ENCODE data around the gene BAIAP3.

Gene BAIAP3

DNA sequence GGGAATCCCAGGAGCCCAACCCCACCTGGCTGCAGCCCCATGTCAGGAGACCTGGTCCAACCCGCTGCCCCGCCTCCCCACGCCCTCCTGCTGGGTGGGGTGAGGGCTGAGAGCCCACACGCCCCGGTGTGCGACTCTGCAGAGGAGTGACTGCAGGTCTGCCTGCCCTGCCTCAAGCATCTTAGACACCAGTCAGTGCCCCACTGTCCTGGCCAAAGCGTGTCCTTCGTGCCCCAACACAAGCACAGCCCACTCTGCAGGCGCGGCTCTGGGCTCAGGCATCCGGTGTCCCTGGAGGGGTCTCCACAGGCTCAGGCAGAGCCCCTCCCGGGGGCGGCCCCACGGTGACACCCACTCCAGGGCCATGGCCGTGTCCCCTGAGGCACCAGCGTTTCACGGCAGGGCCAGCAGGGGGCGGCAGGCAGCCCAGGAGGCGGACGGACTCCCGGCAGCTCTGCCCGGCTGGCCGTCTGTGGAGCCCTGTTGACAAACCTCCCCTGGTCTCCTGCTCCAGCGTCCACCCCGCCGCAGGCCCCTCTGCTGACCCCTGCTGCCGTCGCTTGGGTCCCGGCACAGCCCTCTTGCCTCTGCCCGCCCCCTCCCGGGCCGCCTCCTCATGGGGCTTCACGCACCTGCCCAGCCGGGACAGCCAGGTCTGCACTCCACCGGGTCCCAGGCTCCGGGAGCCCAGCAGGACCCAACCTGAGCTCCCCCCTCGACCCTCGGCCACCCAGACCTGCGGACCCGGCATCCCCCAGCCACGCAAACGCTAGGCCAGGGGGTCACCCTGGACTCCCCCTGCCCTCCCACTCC is 32.6 kb upstream of the BAIAP3 start:
- DNase-seq (ENCODE audit: low read depth in 2 of 2): peak; percentile 59 to 67

DNA sequence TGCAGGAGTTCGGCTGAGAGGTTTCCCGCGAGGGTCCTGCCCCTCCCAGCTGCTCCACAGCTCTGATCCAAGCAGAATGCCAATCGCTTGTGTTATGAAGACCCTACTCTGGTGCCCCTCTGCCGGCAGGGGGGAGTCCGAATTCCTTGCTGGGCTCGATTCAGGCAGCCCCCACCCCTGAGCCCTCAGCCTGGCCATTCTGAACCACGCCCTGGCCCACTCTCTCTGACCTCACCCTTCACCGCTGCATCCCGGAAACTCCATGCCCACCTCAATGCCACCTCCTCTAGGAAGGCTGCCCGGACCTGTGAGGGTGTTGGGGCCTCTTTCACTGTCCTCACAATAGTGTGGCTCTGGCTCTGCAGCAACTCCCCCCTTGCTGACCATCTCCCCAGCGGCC is 31.9 kb upstream of the BAIAP3 start:
- no peak for DNase-seq (ENCODE audit: low read depth in 2 of 2)

DNA sequence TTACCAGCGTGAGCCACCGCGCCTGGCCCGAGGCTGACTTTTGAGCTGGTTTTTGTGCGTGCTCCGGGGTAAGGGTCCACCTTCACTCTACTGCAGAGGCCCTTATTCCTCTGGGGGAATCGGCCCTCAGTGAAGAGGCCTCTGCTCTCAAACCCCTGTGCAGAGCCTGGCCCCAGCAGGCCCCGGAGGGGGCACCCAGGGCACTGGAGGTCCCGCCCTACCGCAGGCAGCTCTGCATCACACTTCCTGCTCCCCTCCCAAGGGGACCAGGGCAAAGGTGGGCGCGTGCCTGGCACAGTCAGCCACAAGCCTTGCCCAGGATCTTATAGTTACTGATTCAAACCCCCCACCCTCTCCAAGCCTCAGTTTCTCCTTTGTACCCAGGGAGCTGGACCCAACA is 27.6 kb upstream of the BAIAP3 start:
- no peak for DNase-seq (ENCODE audit: low read depth in 2 of 2)

DNA sequence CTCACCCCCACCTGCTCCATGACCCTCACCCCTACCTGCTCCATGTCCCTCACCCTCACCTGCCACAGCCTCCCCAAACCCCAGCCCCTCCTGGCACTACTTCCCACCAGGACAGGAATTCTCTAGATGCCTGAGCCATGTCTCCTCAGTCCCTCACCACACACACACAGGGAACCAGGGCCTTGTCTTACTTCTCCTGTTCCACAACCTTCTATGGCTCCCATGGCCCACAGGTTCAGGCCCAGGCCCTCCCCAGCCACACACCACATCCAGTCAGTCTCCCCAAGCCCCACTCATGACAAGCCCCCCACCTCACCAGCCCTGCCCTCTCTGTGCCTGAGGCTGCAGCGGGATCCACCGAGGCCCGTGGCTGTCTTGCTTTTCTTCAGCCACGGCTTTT is 27.1 kb upstream of the BAIAP3 start:
- DNase-seq (ENCODE audit: low read depth in 2 of 2): no peak

DNA sequence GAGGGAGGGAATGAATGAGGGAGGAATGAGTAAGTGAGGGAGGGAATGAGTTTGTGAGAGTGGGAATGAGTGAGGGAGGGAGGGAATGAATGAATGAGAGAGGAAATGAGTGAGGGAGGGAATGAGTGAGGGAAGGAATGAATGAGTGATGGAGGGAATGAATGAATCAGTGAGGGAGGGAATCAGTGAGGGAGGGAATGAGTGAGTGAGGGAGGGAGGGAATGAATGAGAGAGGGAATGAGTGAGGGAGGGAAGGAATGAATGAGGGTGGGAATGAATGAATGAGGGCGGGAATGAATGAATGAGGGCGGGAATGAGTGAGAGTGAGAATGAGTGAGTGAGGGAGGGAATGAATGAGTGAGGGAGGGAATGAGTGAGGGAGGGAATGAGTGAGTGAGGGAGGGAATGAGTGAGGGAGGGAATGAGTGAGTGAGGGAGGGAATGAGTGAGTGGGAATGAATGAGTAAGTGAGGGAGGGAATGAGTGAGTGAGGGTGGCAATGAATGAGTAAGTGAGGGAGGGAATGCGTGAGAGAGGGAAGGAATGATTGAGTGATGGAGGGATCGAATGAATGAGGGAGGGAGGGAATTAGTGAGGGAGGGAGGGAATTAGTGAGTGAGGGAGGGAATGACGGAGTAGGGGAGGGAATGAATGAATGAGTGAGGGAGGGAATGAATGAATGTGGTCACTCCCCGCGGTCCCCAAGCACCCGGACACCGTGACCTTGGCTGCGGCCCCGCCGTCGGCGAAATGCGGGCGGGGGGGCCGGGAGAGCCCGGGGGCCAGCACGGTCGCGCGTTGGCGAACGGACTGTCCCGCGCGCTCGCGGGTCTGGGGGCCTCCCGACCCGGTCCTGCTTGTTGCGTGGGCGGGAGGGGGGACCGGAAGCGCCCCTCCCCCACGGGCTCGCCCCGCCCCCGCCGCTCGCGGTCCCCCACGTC is 25.1 kb upstream of the BAIAP3 start:
- no peak for DNase-seq (ENCODE audit: low read depth in 2 of 2)

DNA sequence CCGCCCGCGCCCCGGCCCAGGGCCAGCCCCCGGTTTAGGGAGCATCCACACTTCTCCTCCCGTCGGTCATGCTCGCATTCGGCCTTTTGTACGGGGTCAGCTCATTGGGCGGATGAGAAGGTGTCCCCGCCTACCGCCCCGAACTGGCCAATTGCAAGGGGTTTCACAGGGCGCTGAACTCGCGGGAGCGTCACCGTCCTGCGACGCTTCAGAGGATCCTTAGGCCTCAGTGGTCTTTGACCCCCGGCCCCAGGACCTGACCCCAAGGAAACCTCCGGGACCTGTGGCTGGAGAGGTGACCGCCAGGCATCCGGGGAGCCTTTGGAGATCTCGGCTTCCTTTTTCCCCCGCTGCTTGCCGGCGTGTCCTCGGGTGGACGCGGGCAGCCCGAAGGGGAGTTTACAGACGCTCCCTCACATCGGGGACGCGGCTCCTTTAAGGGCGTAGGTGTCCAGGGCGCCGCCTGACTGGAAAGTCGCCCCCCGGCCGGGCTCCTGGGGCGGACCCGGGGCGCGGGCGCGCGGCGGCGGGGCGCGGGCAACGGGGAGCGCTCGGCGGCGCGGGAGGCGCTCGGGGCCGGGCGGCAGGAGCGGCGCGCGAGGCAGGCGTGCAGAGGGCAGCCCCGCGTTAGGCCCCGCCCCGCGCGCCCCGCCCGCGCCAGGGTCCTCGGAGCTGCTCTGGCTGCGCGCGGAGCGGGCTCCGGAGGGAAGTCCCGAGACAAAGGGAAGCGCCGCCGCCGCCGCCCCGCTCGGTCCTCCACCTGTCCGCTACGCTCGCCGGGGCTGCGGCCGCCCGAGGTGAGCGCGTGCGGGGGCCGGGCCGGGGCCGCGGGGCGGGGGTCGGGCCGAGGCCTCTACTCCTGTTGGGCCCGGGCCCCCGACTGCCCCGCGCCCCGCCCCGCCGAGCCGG is 24.2 kb upstream of the BAIAP3 start, which contains the start of gene UBE2I:
UBE2I (plus strand) TSS at position 660 of the 909 bp plus-strand sequence. CDS start 4,395 bp downstream, outside the sequence.
- peak; percentile 92 for DNase-seq (ENCODE audit: low read depth in 2 of 2)

DNA sequence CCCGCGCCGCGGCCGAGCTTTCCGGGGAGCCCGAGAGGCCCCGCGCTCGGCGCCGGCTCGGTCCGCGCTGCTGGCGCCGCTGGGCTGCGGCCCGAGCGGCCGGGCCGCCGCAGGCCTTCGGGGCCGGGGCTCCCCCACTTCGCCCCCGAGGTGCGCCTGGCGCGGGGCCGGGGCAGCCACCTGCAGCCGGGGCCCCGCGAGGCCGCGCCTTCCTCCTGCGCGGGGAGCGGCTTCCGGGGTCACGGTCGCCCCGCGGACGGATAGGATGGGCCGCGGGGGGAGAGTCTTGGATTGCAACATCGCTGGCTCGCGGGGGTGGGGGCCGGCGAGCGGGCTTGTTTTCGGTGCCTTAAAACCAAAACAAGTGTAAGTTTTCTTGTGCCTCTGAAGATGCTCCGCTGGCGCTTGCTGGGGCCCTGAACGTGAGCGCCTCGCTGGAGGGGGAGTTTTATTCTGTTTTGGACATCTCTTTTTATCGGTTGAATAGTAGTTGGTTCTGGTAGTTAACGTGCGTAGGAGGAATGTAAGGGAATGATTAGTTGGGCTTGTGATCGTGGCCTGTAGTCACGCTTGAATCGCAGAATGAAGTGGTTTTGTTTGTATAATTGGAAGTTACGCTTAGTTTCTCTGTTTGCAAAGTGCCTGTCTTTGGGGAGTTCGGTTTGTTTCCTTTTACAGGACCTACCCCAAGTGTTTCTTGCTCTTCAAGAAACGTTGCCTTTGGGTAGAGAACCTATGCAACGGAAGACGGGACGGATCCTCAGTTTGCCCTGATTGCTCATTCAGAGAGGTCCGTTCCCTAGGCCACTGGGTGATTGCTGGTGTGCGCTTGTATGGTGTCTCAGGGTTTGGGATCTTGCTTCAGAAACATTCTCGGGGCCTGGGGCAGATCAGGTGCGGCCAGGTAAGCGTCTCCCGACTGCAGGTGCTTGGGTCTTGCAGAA is 23.3 kb upstream of the BAIAP3 start:
- peak; percentile 46 to 57 for DNase-seq (ENCODE audit: low read depth in 2 of 2)

DNA sequence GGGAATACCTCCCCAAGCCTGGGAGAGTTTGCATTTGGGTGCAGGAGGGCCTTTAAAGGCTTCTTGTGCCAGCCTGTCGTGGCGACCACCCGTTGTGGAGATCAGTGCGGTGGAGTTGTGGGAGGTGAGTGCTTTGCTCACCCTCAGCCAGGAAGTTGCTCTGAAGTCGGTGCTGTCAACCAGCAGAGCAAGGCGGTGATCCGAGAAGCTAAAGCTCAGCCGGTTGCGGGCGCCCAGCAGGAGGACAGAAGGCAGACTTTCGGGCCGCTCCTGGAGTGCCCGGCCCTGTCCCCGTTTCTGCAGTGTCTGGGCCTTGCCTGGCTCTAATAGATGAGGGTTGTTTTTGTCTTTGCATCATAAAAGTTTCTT is 22.6 kb upstream of the BAIAP3 start:
- DNase-seq (ENCODE audit: low read depth in 2 of 2): no peak

DNA sequence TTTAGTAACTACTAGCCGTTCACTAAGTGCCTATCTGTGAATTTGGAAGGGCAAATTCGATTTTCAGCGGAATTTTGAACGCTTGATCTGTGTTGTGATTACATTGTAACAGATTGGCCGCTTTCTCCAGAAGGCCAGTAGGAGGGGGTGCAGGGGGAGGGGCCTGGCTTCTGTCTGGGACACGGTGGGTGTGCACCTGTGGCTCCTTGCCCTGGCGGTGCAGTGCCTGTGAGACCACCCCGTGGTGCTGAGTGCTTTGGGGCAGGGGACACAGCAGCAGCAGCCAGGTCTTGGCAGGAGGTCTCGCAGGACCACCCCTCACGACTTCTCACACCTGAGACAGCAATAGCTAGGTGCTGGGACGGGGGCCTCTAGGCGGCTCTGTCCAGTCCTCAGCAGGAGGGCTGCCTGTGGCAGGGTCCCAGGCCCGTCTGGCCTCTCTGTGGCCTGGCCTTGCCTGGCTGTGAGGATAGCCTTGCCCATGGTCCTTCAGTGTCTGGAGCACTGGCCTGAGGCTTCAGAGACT is 22.2 kb upstream of the BAIAP3 start:
- DNase-seq (ENCODE audit: low read depth in 2 of 2): no peak

DNA sequence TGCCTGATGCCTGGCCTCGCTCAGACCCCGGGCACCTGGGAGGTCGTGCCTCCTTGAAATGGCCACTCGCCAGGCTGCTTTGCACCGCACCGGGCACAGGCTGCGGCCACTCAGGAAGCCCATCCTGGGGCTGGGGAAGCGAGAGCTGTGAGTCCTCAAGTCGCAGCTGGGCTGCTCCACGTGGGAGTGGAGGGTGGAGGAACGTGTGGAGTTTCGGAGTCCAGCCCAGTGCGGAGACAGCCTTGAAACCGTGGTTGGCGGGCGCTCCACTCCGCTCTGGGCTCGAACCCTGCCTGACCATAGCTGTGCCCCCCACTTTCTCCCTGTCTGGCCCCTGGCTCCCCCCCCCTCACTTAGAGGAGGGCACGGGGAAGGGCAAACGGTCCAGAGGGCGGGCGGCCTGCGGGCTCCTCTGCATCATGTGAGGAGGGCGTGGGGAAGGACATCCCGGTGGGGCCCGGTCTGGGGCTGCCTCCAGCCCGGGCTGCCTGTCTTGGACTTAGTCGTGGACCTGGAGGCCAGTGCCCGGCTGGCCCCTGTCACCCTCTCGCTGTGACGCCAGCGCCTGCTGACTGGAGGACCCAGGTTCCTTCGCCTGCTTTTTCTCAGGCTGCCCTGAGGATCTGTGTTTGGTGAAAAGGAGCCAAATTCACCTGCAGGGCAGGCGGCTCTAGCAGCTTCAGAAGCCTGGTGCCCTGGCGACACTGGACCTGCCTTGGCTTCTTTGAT is 21.5 kb upstream of the BAIAP3 start:
- no peak for DNase-seq (ENCODE audit: low read depth in 2 of 2)

DNA sequence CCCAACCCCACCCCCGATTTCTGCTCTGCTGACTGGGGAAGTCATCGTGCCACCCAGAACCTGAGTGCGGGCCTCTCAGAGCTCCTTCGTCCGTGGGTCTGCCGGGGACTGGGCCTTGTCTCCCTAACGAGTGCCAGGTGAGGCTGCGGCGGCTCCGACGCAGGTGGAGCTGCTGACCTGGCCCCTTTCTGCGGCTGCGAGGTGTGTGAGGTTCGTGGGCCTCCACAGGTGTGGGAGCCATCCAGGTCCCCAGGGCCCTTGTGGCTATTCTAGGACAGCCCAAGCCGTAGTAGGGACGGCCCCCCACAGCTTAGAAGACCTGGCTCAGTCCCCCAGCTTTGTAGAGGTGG is 21.0 kb upstream of the BAIAP3 start:
- DNase-seq (ENCODE audit: low read depth in 2 of 2): no peak

DNA sequence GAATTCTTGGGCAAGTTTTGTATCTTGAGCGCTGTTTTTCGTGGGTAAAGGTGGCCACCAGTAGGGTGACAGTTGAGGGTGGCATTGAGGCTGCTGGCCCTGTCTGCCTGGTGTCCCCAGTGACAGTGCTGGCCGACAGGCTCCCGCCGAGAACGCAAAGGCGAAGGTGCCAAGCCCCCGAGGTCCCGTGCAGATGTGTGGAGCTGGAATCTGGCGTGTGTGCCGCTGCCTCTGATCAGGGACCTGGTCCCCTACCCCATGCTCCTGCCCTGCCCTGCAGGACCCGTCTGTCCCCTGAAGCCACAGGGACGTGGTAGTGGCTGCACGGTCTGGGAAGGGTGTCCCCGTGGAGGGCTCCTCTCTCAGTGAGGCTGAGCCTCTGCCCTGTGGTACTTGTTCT is 20.5 kb upstream of the BAIAP3 start:
- no peak for DNase-seq (ENCODE audit: low read depth in 2 of 2)

DNA sequence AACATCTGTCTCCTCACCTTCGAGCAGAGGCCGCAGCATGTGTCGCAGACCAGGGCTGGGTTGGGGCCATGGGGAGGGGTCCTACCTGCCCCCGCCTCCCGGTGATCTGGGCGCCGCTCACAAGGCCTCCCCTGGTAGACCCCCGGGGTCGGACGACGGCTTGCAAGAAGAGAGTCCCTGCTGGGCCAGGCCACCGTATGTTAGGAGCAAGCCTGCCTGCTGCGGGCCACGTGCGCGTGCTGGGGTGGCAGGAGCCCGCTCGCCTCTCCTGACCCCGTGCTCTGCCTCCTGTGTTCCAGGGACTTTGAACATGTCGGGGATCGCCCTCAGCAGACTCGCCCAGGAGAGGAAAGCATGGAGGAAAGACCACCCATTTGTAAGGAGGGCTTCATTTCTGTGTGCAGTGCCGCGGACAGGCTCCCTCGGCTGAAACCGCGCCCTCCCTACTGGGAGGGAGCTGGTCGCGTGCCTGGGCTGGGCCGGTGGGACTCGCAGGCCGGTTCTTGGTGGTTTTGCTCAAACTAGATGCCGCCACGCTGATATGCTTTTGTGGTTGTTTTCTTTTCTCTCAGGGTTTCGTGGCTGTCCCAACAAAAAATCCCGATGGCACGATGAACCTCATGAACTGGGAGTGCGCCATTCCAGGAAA is 19.6 kb upstream of the BAIAP3 start:
- no peak for DNase-seq (ENCODE audit: low read depth in 2 of 2)

DNA sequence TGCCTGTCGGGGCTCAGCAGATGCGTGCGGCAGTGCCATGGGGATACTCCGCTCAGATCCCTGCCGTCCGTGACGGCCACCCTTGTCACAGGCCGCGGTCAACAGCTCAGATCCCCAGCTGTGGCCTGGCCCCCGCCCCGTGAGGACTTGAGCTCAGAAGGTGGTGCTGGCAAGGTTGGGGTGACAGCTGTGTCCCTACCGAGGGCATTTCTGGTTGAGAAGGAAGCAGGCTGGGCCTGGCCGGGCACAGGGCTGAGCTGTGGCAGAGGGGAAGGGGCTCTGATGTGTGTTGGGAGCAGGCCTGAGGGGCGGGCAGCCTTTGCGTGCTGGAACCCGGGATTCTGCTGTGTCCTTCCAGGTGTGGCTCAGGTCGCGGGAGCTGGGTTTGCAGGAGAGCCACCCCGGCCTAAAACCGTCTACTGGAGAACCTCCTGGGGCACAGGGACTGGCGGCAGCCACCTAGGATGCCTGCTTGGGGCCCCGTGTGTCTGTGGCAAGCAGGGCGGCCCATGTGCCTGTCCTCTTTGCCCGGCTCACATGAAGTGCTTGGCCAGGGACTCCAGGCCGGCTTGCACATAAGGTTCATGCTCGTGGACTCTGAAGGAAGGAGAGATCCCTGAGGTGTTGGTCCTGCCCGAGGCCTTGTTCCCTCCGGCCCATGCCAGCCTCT is 18.9 kb upstream of the BAIAP3 start:
- DNase-seq (ENCODE audit: low read depth in 2 of 2): no peak

DNA sequence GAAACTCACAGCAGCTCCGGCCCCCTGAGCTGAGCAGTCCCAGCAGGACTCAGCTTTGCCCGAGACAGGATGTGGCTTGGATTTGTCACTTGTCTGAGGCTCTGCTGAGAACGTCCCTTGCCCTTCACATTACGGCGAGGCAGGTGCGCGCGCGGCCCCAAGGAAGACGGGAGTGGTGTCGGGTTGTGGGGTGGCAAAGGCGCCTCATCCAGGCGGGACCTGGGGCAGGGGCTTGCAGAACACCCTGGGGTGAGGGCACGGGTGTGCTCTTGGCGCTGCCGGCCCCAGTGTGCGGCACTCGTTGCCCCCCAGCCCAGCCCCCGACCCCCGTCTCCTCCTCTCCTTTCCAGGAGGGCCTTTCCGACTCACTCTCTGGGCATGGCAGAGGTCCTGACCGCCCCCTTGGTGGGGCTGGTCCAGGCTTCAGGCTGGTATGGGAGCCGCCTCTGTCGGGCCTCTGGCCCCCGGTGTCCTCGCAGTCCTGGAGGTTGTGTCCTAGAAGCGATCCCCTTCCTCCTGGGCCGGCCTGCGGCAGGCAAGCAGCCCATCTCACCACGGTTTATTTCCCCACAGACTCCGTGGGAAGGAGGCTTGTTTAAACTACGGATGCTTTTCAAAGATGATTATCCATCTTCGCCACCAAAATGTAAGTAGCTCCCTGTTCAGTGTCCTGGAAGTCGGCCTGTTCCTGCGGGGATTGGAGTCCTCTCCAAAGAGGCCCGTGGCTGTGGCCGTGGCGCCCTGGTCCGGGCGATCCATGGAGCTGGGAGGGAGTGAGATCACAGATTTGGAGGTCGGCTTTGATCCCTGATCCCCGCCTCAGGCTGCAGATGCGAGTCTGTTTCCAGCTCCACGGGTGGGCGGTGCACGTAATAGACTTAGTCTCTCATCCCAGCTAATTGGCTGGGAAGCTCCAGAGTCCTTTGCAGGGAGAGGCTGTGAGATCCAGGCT is 18.1 kb upstream of the BAIAP3 start:
- no peak for DNase-seq (ENCODE audit: low read depth in 2 of 2)

DNA sequence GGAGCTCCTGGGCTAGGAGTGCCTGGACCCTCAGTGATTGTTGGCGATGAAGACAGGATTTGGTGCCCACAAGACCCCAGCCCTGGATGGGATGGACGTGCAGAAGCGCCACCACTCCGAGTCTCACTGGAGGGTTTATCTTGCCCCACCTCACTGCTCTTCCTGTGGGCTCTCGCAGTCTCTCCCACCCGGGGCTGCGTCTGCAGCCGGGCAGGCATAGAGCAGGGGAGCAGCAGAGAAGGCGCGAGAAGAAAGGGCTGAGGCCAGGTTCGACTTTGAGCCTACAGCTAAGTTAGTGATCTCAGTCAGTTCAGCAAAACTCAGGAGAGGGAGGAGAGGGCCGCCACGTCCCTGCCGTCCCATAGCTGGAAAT is 17.4 kb upstream of the BAIAP3 start:
- DNase-seq (ENCODE audit: low read depth in 2 of 2): no peak

DNA sequence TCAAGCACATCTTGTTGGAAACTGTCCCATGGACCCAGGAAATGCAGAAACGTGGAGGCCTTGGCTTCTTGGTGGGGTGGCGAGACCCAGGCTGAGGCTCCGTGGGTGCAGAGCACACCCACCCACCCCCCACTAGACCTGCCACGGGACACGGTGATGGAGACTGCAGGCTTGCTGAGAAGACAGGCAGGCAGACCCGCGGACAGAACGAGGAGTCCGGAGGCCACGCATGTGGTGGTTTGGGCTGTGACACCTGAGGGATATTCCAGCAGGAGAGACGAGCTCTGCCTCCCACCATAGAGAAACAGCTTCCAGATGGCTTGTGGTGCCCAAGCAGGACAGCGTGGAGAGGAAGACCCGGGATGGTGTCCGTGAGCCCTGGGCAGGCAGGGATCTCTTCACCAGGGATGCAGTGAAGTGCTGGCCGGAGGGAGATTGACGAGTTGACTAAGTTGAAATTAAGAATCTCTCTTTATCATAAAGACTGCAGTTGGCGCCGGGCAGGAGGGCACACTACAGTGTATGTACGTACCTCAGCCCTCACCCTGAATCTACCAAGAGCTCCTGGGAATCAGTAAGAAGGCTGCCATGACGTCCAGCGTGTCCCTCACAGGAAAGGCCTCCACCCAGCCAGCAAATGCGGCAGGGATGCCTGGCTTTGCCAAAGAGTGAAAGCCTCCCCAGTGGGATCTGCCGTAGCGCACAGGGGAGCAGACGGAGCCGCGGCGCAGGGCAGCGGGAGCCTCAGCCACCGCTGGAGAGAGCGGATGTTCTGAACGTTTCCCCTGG is 15.8 kb upstream of the BAIAP3 start:
- no peak for DNase-seq (ENCODE audit: low read depth in 2 of 2)
